ENCODE results near the gene AHDC1.

AHDC1 gene

GRCh38 chr1:27650539-27651175, 46.7 kb upstream of the AHDC1 start (continued):
- TF ChIP-seq ZNF830 (tag by site-specific recombination; IDR thresholded peaks at IDR 0.05; ENCODE audit: low read depth) (no peak), ZNF335 (tag by site-specific recombination; conservative IDR thresholded peaks at IDR 0.05) (peak; percentile 66), ZNF692 (tag by site-specific recombination; IDR thresholded peaks at IDR 0.05) (peak; percentile 55), KLF1 (tag by site-specific recombination; IDR thresholded peaks at IDR 0.05) (no peak; the same call in 1 of the 2 replicates), SCRT2 (tag by site-specific recombination; IDR thresholded peaks at IDR 0.05) (peak; percentile 97), SP2 (tag by site-specific recombination; IDR thresholded peaks at IDR 0.05) (peak; percentile 10; the same call in 1 of the 2 replicates), ZNF513 (tag by site-specific recombination; IDR thresholded peaks at IDR 0.05) (peak; percentile 65), ZXDB (tag by site-specific recombination; IDR thresholded peaks at IDR 0.05) (0 out of 2 replicates have a peak, but pooled peaks have one; percentile 57), ZNF292 (tag by site-specific recombination; IDR thresholded peaks at IDR 0.05; ENCODE audit: borderline replicate concordance, low read depth) (0 out of 2 replicates have a peak, but pooled peaks have one; percentile 3), PRDM1 (tag by site-specific recombination; IDR thresholded peaks at IDR 0.05) (no peak), PATZ1 (tag by site-specific recombination; IDR thresholded peaks at IDR 0.05) (peak; percentile 90), ZNF555 (tag by site-specific recombination; conservative IDR thresholded peaks at IDR 0.05) (no peak), PRDM4 (tag by site-specific recombination; IDR thresholded peaks at IDR 0.05) (no peak), ZNF341 (tag by site-specific recombination; IDR thresholded peaks at IDR 0.05; ENCODE audit: low read depth) (peak; percentile 87), PRDM2 (tag by site-specific recombination; IDR thresholded peaks at IDR 0.05; ENCODE audit: borderline replicate concordance) (no peak), ZNF548 (tag by site-specific recombination; IDR thresholded peaks at IDR 0.05) (no peak), ZNF501 (tag by site-specific recombination; IDR thresholded peaks at IDR 0.05) (0 out of 2 replicates have a peak, but pooled peaks have one; percentile 22), ZNF324 (tag by site-specific recombination; IDR thresholded peaks at IDR 0.05) (0 out of 2 replicates have a peak, but pooled peaks have one; percentile 22), ZNF426 (tag by site-specific recombination; IDR thresholded peaks at IDR 0.05) (no peak), ZBTB8A (tag by site-specific recombination; IDR thresholded peaks at IDR 0.05) (no peak; the same call in 1 of the 2 replicates), ZNF768 (tag by site-specific recombination; IDR thresholded peaks at IDR 0.05) (no peak), SCRT1 (tag by site-specific recombination; IDR thresholded peaks at IDR 0.05; ENCODE audit: borderline replicate concordance) (peak; percentile 83), ZBTB21 (tag by site-specific recombination; IDR thresholded peaks at IDR 0.05) (peak; percentile 62)
